GM19099 (cell line): ENCODE measurements around the gene JAKMIP2.

Experiments used
- POLR2A ChIP-seq: IDR thresholded peaks from 3 replicates; pipeline ENCODE4 v1.6.1; 2011; ENCODE audit warnings: low read depth; ENCODE audit not compliant: insufficient read length; ENCODE audit errors: extremely low read depth

Gene JAKMIP2

GRCh38 chr5:147626464-147626863, 156.1 kb downstream of the JAKMIP2 start:
- no peak for TF ChIP-seq POLR2A

- TF ChIP-seq POLR2A = no peak
These were observed 161.5 kb downstream of the JAKMIP2 start for GRCh38 chr5:147621016-147621415.

- no peak for TF ChIP-seq POLR2A
These were observed 163.1 kb downstream of the JAKMIP2 start for GRCh38 chr5:147619281-147619878.

- TF ChIP-seq POLR2A = no peak
These were observed 164.7 kb downstream of the JAKMIP2 start for GRCh38 chr5:147617711-147618350.

- no peak for TF ChIP-seq POLR2A
These were observed 165.3 kb downstream of the JAKMIP2 start for GRCh38 chr5:147617191-147617606.

- TF ChIP-seq POLR2A = no peak
These were observed 166.1 kb downstream of the JAKMIP2 start for GRCh38 chr5:147616421-147616820.

GRCh38 chr5:147613359-147613758, 169.2 kb downstream of the JAKMIP2 start:
- no peak for TF ChIP-seq POLR2A

GRCh38 chr5:147611483-147611882, 171.0 kb downstream of the JAKMIP2 start:
- TF ChIP-seq POLR2A = no peak

- TF ChIP-seq POLR2A = no peak
These were observed 171.7 kb downstream of the JAKMIP2 start for GRCh38 chr5:147610798-147611197.

GRCh38 chr5:147601652-147602051, 180.9 kb downstream of the JAKMIP2 start:
- no peak for TF ChIP-seq POLR2A

- no peak for TF ChIP-seq POLR2A
These were observed 191.4 kb downstream of the JAKMIP2 start for GRCh38 chr5:147591120-147591519.

- no peak for TF ChIP-seq POLR2A
These were observed 192.4 kb downstream of the JAKMIP2 start for GRCh38 chr5:147590096-147590495.

GRCh38 chr5:147586832-147587231, 195.7 kb downstream of the JAKMIP2 start:
- no peak for TF ChIP-seq POLR2A

- no peak for TF ChIP-seq POLR2A
These were observed 196.3 kb downstream of the JAKMIP2 start for GRCh38 chr5:147586221-147586620.

GRCh38 chr5:147578228-147579024, 204.1 kb downstream of the JAKMIP2 start:
- no peak for TF ChIP-seq POLR2A
